CD14-positive monocyte (primary cell): ENCODE measurements around the gene AP3D1. TPM values are rescaled to one million over a fixed set of nuclear protein-coding genes. Genes with fewer than 3 reads are reported as not detected.

Experiments
- DNase-seq, 3 donors: peaks; one replicate each; pipeline ENCODE4 v3.0.0-alpha.2; 2011 to 2022
- H2AFZ ChIP-seq: 2 replicates; pipeline ENCODE4 v1.6.0; 2012; ENCODE audit warnings: mild to moderate bottlenecking, low read depth, low read length, inconsistent platforms; ENCODE audit not compliant: insufficient read depth, poor library complexity, severe bottlenecking
- H3K27ac ChIP-seq, 2 donors: 1 replicate in 1 of 2; 2 replicates in 1 of 2; pipeline ENCODE4 v1.5.1; 2012 to 2013; ENCODE audit warnings: low read length in 2 of 2, control low read depth in 1 of 2, inconsistent platforms in 1 of 2, low read depth in 1 of 2, mild to moderate bottlenecking in 1 of 2
- H3K27me3 ChIP-seq, 2 donors: one replicate each; pipeline versions ENCODE4 v1.6.0 to v1.6.1; 2011 to 2013; ENCODE audit warnings: low read length in 2 of 2; ENCODE audit not compliant: control insufficient read depth in 2 of 2, insufficient read depth in 2 of 2
- H3K36me3 ChIP-seq, 2 donors: replicated peaks in 1 of 2; 1 replicate in 1 of 2; 2 replicates in 1 of 2; pipeline versions ENCODE4 v1.5.1 to v1.6.1; 2012 to 2013; ENCODE audit warnings: low read length in 2 of 2, control low read depth in 1 of 2, inconsistent platforms in 1 of 2, mild to moderate bottlenecking in 1 of 2; ENCODE audit not compliant: insufficient read depth in 2 of 2, control insufficient read depth in 1 of 2
- H3K4me1 ChIP-seq, 2 donors: 1 replicate in 1 of 2; 2 replicates in 1 of 2; pipeline versions ENCODE4 v1.5.1 to v1.6.1; 2012 to 2013; ENCODE audit warnings: low read length in 2 of 2, control low read depth in 1 of 2, inconsistent platforms in 1 of 2, mild to moderate bottlenecking in 1 of 2, moderate library complexity in 1 of 2; ENCODE audit not compliant: insufficient read depth in 2 of 2, control insufficient read depth in 1 of 2
- H3K4me2 ChIP-seq: replicated peaks from 2 replicates; pipeline ENCODE3; 2012; ENCODE audit warnings: low read length, moderate library complexity, mild to moderate bottlenecking; ENCODE audit not compliant: poor library complexity, severe bottlenecking; ENCODE audit errors: extremely low read depth
- H3K4me3 ChIP-seq, 3 experiments: fragments of 200-600 bp in 1 of 3; sonication (generic) in 1 of 3; replicated peaks in 1 of 3; 1 replicate in 2 of 3; 2 replicates in 1 of 3; pipeline ENCODE4 v1.5.1; 2011 to 2013; ENCODE audit warnings: low read length in 3 of 3, mild to moderate bottlenecking in 3 of 3, control low read depth in 2 of 3, low read depth in 2 of 3, inconsistent platforms in 1 of 3, moderate library complexity in 1 of 3
- H3K79me2 ChIP-seq: 2 replicates; pipeline ENCODE4 v1.6.0; 2012; ENCODE audit warnings: mild to moderate bottlenecking, control low read depth, inconsistent platforms, low read length, moderate library complexity; ENCODE audit not compliant: insufficient read depth
- H3K9ac ChIP-seq: 2 replicates; pipeline ENCODE4 v1.6.0; 2017; ENCODE audit warnings: low read length, mild to moderate bottlenecking; ENCODE audit not compliant: insufficient read depth, poor library complexity, severe bottlenecking
- H3K9me3 ChIP-seq, 2 donors: replicated peaks in 1 of 2; 1 replicate in 1 of 2; 2 replicates in 1 of 2; pipeline versions ENCODE4 v1.5.1 to v1.6.1; 2012 to 2013; ENCODE audit warnings: low read length in 2 of 2, control low read depth in 1 of 2; ENCODE audit not compliant: control insufficient read depth in 1 of 2, insufficient read depth in 1 of 2
- H4K20me1 ChIP-seq: 2 replicates; pipeline ENCODE4 v1.6.0; 2012; ENCODE audit warnings: mild to moderate bottlenecking, low read length, control low read depth, moderate library complexity; ENCODE audit not compliant: insufficient read depth
- H3K27ac Mint-ChIP-seq, 7 donors: one replicate each; pipeline ENCODE4 v1.8.0; 2020; ENCODE audit warnings: mild to moderate bottlenecking in 7 of 7, mixed read lengths in 7 of 7, moderate library complexity in 6 of 7, inconsistent platforms in 2 of 7
- H3K27me3 Mint-ChIP-seq, 3 donors: one replicate each; pipeline ENCODE4 v1.8.0; 2021 to 2022; ENCODE audit warnings: low read depth in 3 of 3, mild to moderate bottlenecking in 3 of 3, mixed read lengths in 3 of 3, moderate library complexity in 3 of 3, inconsistent platforms in 1 of 3
- H3K36me3 Mint-ChIP-seq, 2 donors: one replicate each; pipeline ENCODE4 v1.8.0; 2020; ENCODE audit warnings: mixed read lengths in 2 of 2, inconsistent platforms in 1 of 2, mild to moderate bottlenecking in 1 of 2
- H3K4me1 Mint-ChIP-seq: one replicate; pipeline ENCODE4 v1.8.0; 2020; ENCODE audit warnings: mild to moderate bottlenecking, mixed read lengths
- H3K4me3 Mint-ChIP-seq, 2 donors: one replicate each; pipeline ENCODE4 v1.8.0; 2020; ENCODE audit warnings: mild to moderate bottlenecking in 2 of 2, mixed read lengths in 2 of 2, moderate library complexity in 1 of 2
- H3K9me3 Mint-ChIP-seq, 7 donors: one replicate each; pipeline ENCODE4 v1.8.0; 2020 to 2022; ENCODE audit warnings: mixed read lengths in 7 of 7, mild to moderate bottlenecking in 6 of 7, moderate library complexity in 6 of 7, inconsistent platforms in 2 of 7
- WGBS: methylation state at CpG from one replicate; pipeline ENCODE4 v1.1.5; 2013; ENCODE audit warnings: missing lambda C conversion rate; ENCODE audit not compliant: insufficient coverage; 5-methylcytosine and 5-hydroxymethylcytosine counted together
- intact Hi-C, 2 donors: fragments of 100-400 bp; cut with micrococcal nuclease; formaldehyde crosslinking; loops; one replicate each; pipeline versions ENCODE4 v1.15.0 to v1.15.1; 2023
- polyA plus RNA-seq, 3 donors: library from polyadenylated mRNA; depleted of rRNA in 1 of 3; unstranded in 2 of 3; stranded (reverse) in 1 of 3; fragments of 300-500 nt in 2 of 3; fragments of >200 nt in 1 of 3; fragmentation: Illumina TruSeq in 2 of 3; gene quantifications; 1 replicate in 2 of 3; 2 replicates in 1 of 3; pipeline ENCODE4 v1.2.3, GENCODE V29; 2012 to 2021
- TF ChIP-seq, protein P1 (sequence below): fragments of 200-600 bp; IDR thresholded peaks from one replicate; pipeline ENCODE4 v1.8.0; 2022; ENCODE audit warnings: antibody characterized with exemption, mild to moderate bottlenecking

AP3D1 gene
- polyA plus RNA-seq, 3 donors: 9.6 to 105 (median 12.4) TPM

DNA sequence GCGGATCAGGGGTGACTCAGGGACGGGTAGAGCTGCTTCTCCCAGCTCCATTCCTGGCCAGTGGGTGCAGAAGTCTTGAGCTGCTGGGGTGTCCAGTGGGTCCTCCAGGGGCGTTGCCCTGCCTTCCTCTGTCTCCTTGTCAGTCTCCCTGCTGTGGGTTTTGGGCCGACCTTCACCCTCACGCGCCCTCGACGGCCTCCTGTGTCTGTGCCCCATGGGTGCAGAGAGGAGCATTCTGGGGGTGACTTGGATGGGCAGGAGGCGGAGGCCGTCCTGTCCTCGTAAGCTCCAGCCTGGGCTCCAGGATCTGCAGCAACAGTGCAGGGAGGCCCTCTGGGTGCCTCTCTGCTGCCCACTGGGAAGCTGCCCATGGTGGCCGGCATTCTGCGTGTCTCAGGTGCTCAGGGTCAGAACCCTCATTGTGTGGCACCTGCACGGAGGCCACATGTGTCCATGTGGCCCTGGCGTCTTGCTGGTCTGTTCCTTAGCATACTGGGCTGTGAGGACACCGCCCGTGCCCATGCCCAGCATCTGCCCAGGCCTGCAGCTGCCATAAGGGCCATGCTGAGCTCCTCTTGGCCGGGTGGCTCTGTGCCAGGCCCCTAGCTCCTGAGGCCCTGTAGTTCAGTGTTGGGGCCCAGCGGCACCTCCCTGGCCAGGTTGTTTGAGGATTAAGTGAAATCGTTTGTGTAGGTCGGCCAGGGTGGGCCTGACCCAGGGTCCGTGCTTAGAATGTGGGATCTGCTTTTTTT is 29.7 kb upstream of the AP3D1 start:
- DNase-seq: no peak
- H3K27me3 Mint-ChIP-seq: peaks cover 0 to 2% (median 2%) of the 10 kb centered on the region in 3 donors
- H3K9me3 Mint-ChIP-seq: no peaks in the 10 kb centered on the region
- H3K4me3 ChIP-seq: no peak overlapping the region
- peak overlapping the region in 1 of 2 donors; percentile 5 for H3K27ac ChIP-seq
- peaks cover 97% of the 10 kb centered on the region for H4K20me1 ChIP-seq
- peaks cover 37 to 65% of the 10 kb centered on the region in 2 donors for H3K36me3 ChIP-seq
- no peaks in the 10 kb centered on the region for H3K4me1 ChIP-seq
- H3K9ac ChIP-seq: no peak overlapping the region
- H3K4me1 Mint-ChIP-seq: peaks cover 2% of the 10 kb centered on the region
- H2AFZ ChIP-seq: no peak overlapping the region
- 96% methylated on average over 22 of the region's 22 CpGs for WGBS
- H3K4me2 ChIP-seq: no peak overlapping the region
- TF ChIP-seq, protein P1, sequence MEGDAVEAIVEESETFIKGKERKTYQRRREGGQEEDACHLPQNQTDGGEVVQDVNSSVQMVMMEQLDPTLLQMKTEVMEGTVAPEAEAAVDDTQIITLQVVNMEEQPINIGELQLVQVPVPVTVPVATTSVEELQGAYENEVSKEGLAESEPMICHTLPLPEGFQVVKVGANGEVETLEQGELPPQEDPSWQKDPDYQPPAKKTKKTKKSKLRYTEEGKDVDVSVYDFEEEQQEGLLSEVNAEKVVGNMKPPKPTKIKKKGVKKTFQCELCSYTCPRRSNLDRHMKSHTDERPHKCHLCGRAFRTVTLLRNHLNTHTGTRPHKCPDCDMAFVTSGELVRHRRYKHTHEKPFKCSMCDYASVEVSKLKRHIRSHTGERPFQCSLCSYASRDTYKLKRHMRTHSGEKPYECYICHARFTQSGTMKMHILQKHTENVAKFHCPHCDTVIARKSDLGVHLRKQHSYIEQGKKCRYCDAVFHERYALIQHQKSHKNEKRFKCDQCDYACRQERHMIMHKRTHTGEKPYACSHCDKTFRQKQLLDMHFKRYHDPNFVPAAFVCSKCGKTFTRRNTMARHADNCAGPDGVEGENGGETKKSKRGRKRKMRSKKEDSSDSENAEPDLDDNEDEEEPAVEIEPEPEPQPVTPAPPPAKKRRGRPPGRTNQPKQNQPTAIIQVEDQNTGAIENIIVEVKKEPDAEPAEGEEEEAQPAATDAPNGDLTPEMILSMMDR: no peak
- no peaks in the 10 kb centered on the region for H3K27me3 ChIP-seq
- no peaks in the 10 kb centered on the region for H3K9me3 ChIP-seq
- peaks cover 45 to 73% of the 10 kb centered on the region in 2 donors for H3K36me3 Mint-ChIP-seq
- no peak overlapping the region for H3K4me3 Mint-ChIP-seq
- H3K27ac Mint-ChIP-seq: peak overlapping the region in 1 of 7 donors; percentile 21
- intact Hi-C loops: no loop called here
- H3K79me2 ChIP-seq: peaks cover 91% of the 10 kb centered on the region

DNA sequence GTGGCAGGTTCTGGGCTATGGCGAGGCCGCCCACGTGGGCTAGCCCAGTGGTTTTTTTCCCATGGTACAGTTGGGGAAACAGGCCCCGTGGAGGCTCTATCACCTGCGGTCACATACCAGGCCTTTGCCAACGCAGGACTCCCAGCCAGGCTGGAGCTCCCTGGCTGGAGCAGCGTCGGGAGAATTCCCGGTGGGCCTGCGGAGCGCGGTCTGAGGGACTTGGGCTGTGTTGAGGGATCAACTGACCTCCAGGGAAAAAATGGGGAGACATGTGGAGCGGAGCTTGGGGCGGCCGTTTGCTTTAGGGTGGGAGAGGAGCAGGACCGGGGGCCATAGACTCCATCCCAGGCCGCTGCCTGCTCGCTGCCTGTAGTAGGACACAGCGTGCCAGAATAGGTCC is 28.7 kb upstream of the AP3D1 start:
- no peak for DNase-seq
- no peak overlapping the region for H3K4me2 ChIP-seq
- no peak overlapping the region for H3K4me3 ChIP-seq
- no peaks in the 10 kb centered on the region for H3K9me3 ChIP-seq
- peaks cover 2% of the 10 kb centered on the region for H3K4me1 Mint-ChIP-seq
- peaks cover 98% of the 10 kb centered on the region for H3K79me2 ChIP-seq
- peaks cover 0 to 2% (median 2%) of the 10 kb centered on the region in 3 donors for H3K27me3 Mint-ChIP-seq
- H3K4me3 Mint-ChIP-seq: no peak overlapping the region
- H3K36me3 Mint-ChIP-seq: peaks cover 39 to 68% of the 10 kb centered on the region in 2 donors
- H4K20me1 ChIP-seq: peaks cover 99% of the 10 kb centered on the region
- no peaks in the 10 kb centered on the region for H3K27me3 ChIP-seq
- H3K27ac ChIP-seq: no peak overlapping the region
- H3K9me3 Mint-ChIP-seq: no peaks in the 10 kb centered on the region
- intact Hi-C loops: no loop called here
- H3K4me1 ChIP-seq: no peaks in the 10 kb centered on the region
- peak overlapping the region in 5 of 7 donors; percentile 15 to 52 (median 38) for H3K27ac Mint-ChIP-seq
- H3K9ac ChIP-seq: no peak overlapping the region
- TF ChIP-seq, protein P1: no peak
- H2AFZ ChIP-seq: no peak overlapping the region
- peaks cover 37 to 61% of the 10 kb centered on the region in 2 donors for H3K36me3 ChIP-seq
- WGBS: 97% methylated on average over 15 of the region's 19 CpGs
